Measurements from ENCODE around the gene UGT2B11. TPM values are rescaled to one million over a fixed set of nuclear protein-coding genes. Genes with fewer than 3 reads are reported as not detected.
"Not testable (repeated sequence)": the region's sequence is repeated elsewhere in the genome, so short reads cannot be mapped to it uniquely, and the experiment has no call there.

Gene UGT2B11
- total RNA-seq, result under 1 TPM in 2 of 9 donors, not detected in 7; 0.14 to 0.22 TPM
- polyA plus RNA-seq, result not detected
- long read RNA-seq, donor 1, result 0 reads
- long read RNA-seq, donor 2, result 0 reads
- long read RNA-seq, donor 3, result 0 reads
- long read RNA-seq, donor 4, result 0 reads
- long read RNA-seq, donor 5, result 0 reads
- long read RNA-seq, donor 6, result 0 reads
- long read RNA-seq, donor 7, result 0 reads
- long read RNA-seq, donor 8, result 0 reads
- long read RNA-seq, donor 9, result 0 reads
- long read RNA-seq, donor 10, result 0 reads

GRCh38 chr4:69214716-69215115 lies at the start of gene UGT2B11:
UGT2B11 (minus strand) TSS chr4:69214748; CDS start chr4:69214722, 26 bp downstream.
- H3K4me3 ChIP-seq, result no peak within 1 kb of the TSS
- H3K27ac ChIP-seq, result no peak within 1 kb of the TSS
- 27 to 47% (median 41%) methylated on average over 3 of the region's 3 CpGs for WGBS, 4 donors
- no peaks in the 10 kb centered on the region for H3K27me3 ChIP-seq
- no peak for TF ChIP-seq POLR2A (IDR thresholded peaks at IDR 0.05)
- no peak for TF ChIP-seq CTCF (IDR thresholded peaks at IDR 0.05)
- intact Hi-C loops (cut with DNase I), result no loop called here
- H3K4me1 ChIP-seq (replicated peaks in 1 of 2), result no peaks in the 10 kb centered on the region
- no peaks in the 10 kb centered on the region for H3K9me3 ChIP-seq (replicated peaks in 1 of 3)
- no peaks in the 10 kb centered on the region for H3K36me3 ChIP-seq (replicated peaks in 1 of 2)
- DNase-seq, result no peak

- WGBS, 4 donors, result 78 to 81% (median 80%) methylated on average over 3 of the region's 3 CpGs
- DNase-seq; H3K4me1 ChIP-seq (replicated peaks in 1 of 2); H3K4me3 ChIP-seq; intact Hi-C loops (cut with DNase I); H3K27me3 ChIP-seq; H3K27ac ChIP-seq; H3K9me3 ChIP-seq (replicated peaks in 1 of 3); H3K36me3 ChIP-seq (replicated peaks in 1 of 2): not testable (repeated sequence)
Measured at GRCh38 chr4:69253147-69253772, 38.7 kb upstream of the UGT2B11 start.

GRCh38 chr4:69250884-69251283 lies 36.3 kb upstream of the UGT2B11 start:
- H3K27ac ChIP-seq; H3K4me3 ChIP-seq; intact Hi-C loops (cut with DNase I); H3K27me3 ChIP-seq; H3K9me3 ChIP-seq (replicated peaks in 1 of 3); H3K36me3 ChIP-seq (replicated peaks in 1 of 2); DNase-seq; H3K4me1 ChIP-seq (replicated peaks in 1 of 2): not testable (repeated sequence)
- WGBS, 4 donors, result 58 to 75% (median 68%) methylated on average over 2 of the region's 2 CpGs

GRCh38 chr4:69242562-69243240 lies 28.2 kb upstream of the UGT2B11 start:
- DNase-seq; intact Hi-C loops (cut with DNase I); H3K9me3 ChIP-seq (replicated peaks in 1 of 3); H3K4me1 ChIP-seq (replicated peaks in 1 of 2); H3K4me3 ChIP-seq; H3K27ac ChIP-seq; H3K27me3 ChIP-seq; H3K36me3 ChIP-seq (replicated peaks in 1 of 2): not testable (repeated sequence)
- WGBS, 4 donors, result 57 to 79% (median 71%) methylated on average over 3 of the region's 3 CpGs

- H3K36me3 ChIP-seq (replicated peaks in 1 of 2); H3K4me1 ChIP-seq (replicated peaks in 1 of 2); H3K9me3 ChIP-seq (replicated peaks in 1 of 3); H3K27ac ChIP-seq; DNase-seq; H3K27me3 ChIP-seq; H3K4me3 ChIP-seq; intact Hi-C loops (cut with DNase I): not testable (repeated sequence)
- 71 to 83% (median 73%) methylated on average over 2 of the region's 2 CpGs for WGBS, 4 donors
Measured at GRCh38 chr4:69241746-69242145, 27.2 kb upstream of the UGT2B11 start.

- H3K4me3 ChIP-seq; H3K36me3 ChIP-seq (replicated peaks in 1 of 2); intact Hi-C loops (cut with DNase I); H3K27ac ChIP-seq; H3K27me3 ChIP-seq; H3K4me1 ChIP-seq (replicated peaks in 1 of 2); H3K9me3 ChIP-seq (replicated peaks in 1 of 3); DNase-seq: not testable (repeated sequence)
- WGBS, 4 donors, result 78 to 81% (median 80%) methylated on average over 3 of the region's 3 CpGs
Measured at GRCh38 chr4:69240787-69241186, 26.2 kb upstream of the UGT2B11 start.

Data from adrenal gland (tissue), 19 donors.